Osteocyte (in vitro differentiated cells): ENCODE results near the gene TSPAN5. TPM values are rescaled to one million over a fixed set of nuclear protein-coding genes. Genes with fewer than 3 reads are reported as not detected.
"Not testable (repeated sequence)": the region's sequence is repeated elsewhere in the genome, so short reads cannot be mapped to it uniquely, and the experiment has no call there.

ENCODE experiments used
- DNase-seq: peaks from one replicate; pipeline ENCODE4 v3.0.0; 2021; ENCODE audit warnings: mixed read lengths; ENCODE audit not compliant: unreplicated experiment; ENCODE audit errors: extremely low spot score
- H3K27ac Mint-ChIP-seq: one replicate; pipeline ENCODE4 v1.8.0; 2021; ENCODE audit warnings: mild to moderate bottlenecking, mixed read lengths; ENCODE audit not compliant: unreplicated experiment
- H3K27me3 Mint-ChIP-seq: one replicate; pipeline ENCODE4 v1.8.0; 2021; ENCODE audit warnings: mixed read lengths; ENCODE audit not compliant: unreplicated experiment
- H3K36me3 Mint-ChIP-seq: one replicate; pipeline ENCODE4 v1.8.0; 2021; ENCODE audit warnings: mixed read lengths; ENCODE audit not compliant: unreplicated experiment
- H3K4me1 Mint-ChIP-seq: one replicate; pipeline ENCODE4 v1.8.0; 2021; ENCODE audit warnings: mixed read lengths; ENCODE audit not compliant: unreplicated experiment
- H3K4me3 Mint-ChIP-seq: one replicate; pipeline ENCODE4 v1.8.0; 2021; ENCODE audit warnings: mild to moderate bottlenecking, moderate library complexity, mixed read lengths; ENCODE audit not compliant: unreplicated experiment
- H3K9me3 Mint-ChIP-seq: one replicate; pipeline ENCODE4 v1.8.0; 2021; ENCODE audit warnings: mixed read lengths; ENCODE audit not compliant: unreplicated experiment
- long read RNA-seq: library from polyadenylated mRNA; unstranded; transcript quantifications from one replicate; pipeline ENCODE4 v2.0.0, GENCODE V29; 2021
- total RNA-seq: library from RNA; stranded (reverse); gene quantifications from 2 replicates; pipeline ENCODE4 v1.2.1, GENCODE V29; 2021
- TF ChIP-seq, protein P1 (sequence below): fragments of 200-600 bp; sonication (generic); IDR thresholded peaks from 2 replicates; pipeline ENCODE4 v1.5.0; 2021; ENCODE audit warnings: antibody characterized with exemption, mild to moderate bottlenecking, moderate library complexity

TSPAN5 gene
- total RNA-seq, result 64.2 and 66.0 TPM in 2 replicates
- long read RNA-seq, partial matches to known transcripts, result 2 of 24 reads
- long read RNA-seq, other reads (novel, unspliced or antisense), result 16 of 24 reads

DNA sequence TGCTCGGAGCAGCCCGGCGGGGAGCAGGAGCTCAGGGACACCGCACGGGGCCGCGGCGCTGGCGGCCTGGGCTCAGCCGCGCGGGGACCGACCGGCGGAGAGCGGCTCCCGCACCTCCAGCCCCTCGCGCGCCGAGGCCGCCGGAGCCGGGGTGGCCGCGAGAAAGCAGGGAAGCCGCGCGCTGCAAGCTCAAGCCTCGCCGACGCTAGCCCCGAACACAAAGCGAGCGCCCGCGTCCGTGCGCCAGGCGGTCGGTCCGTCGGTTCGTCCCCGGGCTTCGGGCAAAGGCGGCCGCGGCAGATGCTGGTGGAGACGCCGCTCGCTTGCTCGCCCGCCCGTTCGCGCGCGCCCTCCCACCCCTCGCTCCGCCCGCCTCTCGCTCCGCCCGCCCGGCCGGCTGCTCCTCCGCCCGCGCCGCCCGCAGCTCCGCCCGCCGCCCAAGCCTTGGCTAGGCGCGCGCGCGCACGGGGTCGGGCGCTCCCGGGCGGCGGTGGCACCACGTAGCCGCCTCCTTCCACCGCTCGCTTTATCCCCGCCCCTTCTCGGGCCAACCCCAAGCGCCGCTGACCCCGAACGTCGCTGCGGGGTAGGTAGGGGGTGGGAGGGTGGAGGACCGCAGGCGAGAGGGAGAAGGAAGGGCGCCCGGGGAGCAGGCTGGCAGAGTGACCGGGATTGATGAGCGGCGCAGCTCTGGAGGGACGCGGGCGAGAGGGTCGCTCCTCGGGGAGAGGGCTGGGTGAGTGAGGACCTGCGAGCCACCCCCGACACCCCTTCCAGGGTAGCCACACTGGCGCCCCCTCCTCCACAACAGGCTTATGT is at the start of gene TSPAN5:
Gene TSPAN5 (minus strand): TSS at position 325 of the 819 bp plus-strand sequence.
- TF ChIP-seq, protein P1, sequence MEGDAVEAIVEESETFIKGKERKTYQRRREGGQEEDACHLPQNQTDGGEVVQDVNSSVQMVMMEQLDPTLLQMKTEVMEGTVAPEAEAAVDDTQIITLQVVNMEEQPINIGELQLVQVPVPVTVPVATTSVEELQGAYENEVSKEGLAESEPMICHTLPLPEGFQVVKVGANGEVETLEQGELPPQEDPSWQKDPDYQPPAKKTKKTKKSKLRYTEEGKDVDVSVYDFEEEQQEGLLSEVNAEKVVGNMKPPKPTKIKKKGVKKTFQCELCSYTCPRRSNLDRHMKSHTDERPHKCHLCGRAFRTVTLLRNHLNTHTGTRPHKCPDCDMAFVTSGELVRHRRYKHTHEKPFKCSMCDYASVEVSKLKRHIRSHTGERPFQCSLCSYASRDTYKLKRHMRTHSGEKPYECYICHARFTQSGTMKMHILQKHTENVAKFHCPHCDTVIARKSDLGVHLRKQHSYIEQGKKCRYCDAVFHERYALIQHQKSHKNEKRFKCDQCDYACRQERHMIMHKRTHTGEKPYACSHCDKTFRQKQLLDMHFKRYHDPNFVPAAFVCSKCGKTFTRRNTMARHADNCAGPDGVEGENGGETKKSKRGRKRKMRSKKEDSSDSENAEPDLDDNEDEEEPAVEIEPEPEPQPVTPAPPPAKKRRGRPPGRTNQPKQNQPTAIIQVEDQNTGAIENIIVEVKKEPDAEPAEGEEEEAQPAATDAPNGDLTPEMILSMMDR, result no peak
- Mint-ChIP-seq H3K9me3 (no peaks in the 10 kb centered on the region), H3K27ac (peak within 1 kb of the TSS; percentile 99), H3K27me3 (no peaks in the 10 kb centered on the region), H3K4me1 (peaks cover 63% of the 10 kb centered on the region), H3K36me3 (no peaks in the 10 kb centered on the region), H3K4me3 (peak within 1 kb of the TSS; percentile 95)
- DNase-seq, result peak; percentile 94

DNA sequence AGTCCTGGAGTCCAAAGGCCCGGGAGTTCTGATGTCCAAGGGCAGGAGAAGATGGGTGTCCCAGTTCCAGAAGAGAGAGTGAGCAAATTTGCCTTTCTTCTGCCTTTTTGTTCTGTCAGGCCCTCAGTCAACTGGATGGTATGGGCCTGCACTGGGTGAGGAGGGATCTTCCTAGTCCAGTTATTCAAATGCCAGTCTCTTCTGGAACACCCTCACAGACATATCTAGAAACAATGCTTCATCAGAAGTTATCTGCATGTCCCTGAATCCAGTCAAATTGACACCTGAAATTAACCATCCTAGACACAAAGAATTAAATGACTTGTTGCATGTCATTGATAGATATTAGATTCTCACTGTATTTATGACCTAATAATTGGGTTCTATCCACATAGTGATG is 48.5 kb upstream of the TSPAN5 start:
- Mint-ChIP-seq H3K36me3 (peaks cover 4% of the 10 kb centered on the region), H3K27ac (no peak overlapping the region), H3K9me3 (peaks cover 30% of the 10 kb centered on the region), H3K4me1 (peaks cover 25% of the 10 kb centered on the region), H3K27me3 (no peaks in the 10 kb centered on the region), H3K4me3 (no peak overlapping the region)
- TF ChIP-seq, protein P1, result no peak
- no peak for DNase-seq

DNA sequence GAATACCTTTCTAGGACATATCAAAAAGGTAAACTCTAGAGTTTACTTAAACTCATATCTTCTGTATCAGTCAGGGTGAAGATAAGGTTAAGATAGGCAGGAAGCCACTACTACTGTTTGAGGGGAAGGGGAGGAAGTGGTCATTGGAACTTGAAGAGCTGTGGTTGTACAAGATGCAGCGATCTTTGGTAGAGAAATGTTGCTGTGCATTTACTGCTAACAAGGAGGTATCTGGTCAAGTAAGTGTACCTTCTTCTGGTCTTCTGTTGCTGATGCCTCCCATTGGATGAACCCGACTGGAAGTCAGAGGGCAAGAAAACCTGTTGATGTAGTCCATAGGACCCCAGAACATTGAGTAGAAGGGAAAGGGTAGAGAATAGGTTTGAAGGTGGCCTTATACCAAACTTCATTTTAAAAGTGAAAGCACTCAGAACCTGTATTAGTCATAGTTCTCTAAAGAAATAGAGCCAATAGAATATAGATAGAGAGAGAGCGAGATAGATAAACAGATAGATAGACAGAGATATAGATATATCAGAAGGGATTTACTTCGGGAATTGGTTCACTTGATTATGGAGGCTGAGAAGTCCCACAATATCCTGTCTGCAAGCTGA is 47.9 kb upstream of the TSPAN5 start:
- no peak overlapping the region for H3K27ac Mint-ChIP-seq
- peaks cover 18% of the 10 kb centered on the region for H3K4me1 Mint-ChIP-seq
- no peaks in the 10 kb centered on the region for H3K27me3 Mint-ChIP-seq
- H3K36me3 Mint-ChIP-seq, result peaks cover 4% of the 10 kb centered on the region
- no peak for DNase-seq
- TF ChIP-seq, protein P1, result no peak
- no peak overlapping the region for H3K4me3 Mint-ChIP-seq
- peaks cover 30% of the 10 kb centered on the region for H3K9me3 Mint-ChIP-seq

DNA sequence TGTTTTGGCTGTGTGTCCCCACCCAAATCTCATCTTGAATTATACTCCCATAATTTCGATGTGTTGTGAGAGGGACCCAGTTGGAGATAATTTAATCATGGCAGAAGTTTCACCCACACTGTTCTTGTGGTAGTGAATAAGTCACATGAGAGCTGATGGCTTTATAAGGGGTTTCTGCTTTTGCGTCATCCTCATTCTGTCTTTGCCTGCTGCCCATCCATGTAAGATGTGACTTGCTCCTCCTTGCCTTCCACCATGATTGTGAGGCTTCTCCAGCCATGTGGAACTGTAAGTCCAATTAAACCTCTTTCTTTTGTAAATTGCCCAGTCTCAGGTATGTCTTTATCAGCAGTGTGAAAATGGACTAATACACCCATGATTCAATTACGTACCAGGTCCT is 47.2 kb upstream of the TSPAN5 start:
- Mint-ChIP-seq H3K9me3 (peaks cover 30% of the 10 kb centered on the region), H3K4me1 (peaks cover 11% of the 10 kb centered on the region)
- not testable (repeated sequence) for DNase-seq, H3K27me3 Mint-ChIP-seq, H3K27ac Mint-ChIP-seq, H3K36me3 Mint-ChIP-seq, H3K4me3 Mint-ChIP-seq

DNA sequence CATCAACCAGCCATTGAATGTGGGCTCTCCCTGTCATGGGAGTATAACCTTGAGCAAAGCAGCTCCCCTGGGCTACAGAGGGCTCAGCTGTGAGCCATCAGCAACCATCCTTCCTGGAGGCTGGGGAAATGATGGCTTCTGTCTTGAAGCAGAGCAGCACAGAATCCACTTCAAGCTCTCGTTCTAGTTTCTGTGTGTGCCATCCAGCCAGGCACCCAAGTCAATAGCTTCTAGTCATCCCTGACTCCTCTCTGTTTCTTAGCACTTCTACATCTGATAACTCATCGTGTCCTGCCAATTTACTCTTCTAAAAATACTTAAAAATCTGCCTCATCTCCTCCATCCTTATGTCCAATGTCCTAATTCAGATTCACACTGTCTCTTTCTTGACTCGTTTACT is 42.2 kb upstream of the TSPAN5 start:
- Mint-ChIP-seq H3K9me3 (peaks cover 24% of the 10 kb centered on the region), H3K27ac (no peak overlapping the region), H3K36me3 (no peaks in the 10 kb centered on the region), H3K4me1 (no peaks in the 10 kb centered on the region), H3K27me3 (no peaks in the 10 kb centered on the region), H3K4me3 (no peak overlapping the region)
- TF ChIP-seq, protein P1, result no peak
- no peak for DNase-seq
